LNCAP (cell line): Measurements from ENCODE around the gene FOS.
A peak's percentile ranks its signal among the peaks of the same experiment; 100 is the strongest.

Source experiments
- CTCF ChIP-seq: fragments of 450-650 bp; IDR thresholded peaks from 2 replicates; pipeline ENCODE4 v1.5.1; 2017; ENCODE audit warnings: mild to moderate bottlenecking

The FOS gene

GRCh38 chr14:75295061-75295461, 16.4 kb downstream of the FOS start:
- no peak for TF ChIP-seq CTCF

GRCh38 chr14:75295491-75296345, 17.1 kb downstream of the FOS start:
- TF ChIP-seq CTCF, result peak; percentile 99

GRCh38 chr14:75297411-75298040, 18.9 kb downstream of the FOS start:
- TF ChIP-seq CTCF, result no peak

GRCh38 chr14:75298187-75298965, 19.7 kb downstream of the FOS start:
- TF ChIP-seq CTCF, result no peak

- TF ChIP-seq CTCF, result no peak
These were observed 20.4 kb downstream of the FOS start for GRCh38 chr14:75299059-75299458.

GRCh38 chr14:75299576-75299975, 20.9 kb downstream of the FOS start:
- no peak for TF ChIP-seq CTCF

GRCh38 chr14:75301666-75302325, 23.2 kb downstream of the FOS start:
- TF ChIP-seq CTCF, result no peak
